HEK293T (cell line): ENCODE measurements around the gene FAM222A.

ENCODE experiments used
- CTCF ChIA-PET: fragments of 350-600 bp; formaldehyde crosslinking; extraction: SDS; loops from one replicate; lab custom pipeline; 2021; ENCODE audit warnings: antibody characterized with exemption, inconsistent platforms; lab: Yijun Ruan, JAX
- POLR2A ChIA-PET: fragments of 350-600 bp; formaldehyde crosslinking; extraction: SDS; loops from one replicate; lab custom pipeline; 2020; ENCODE audit warnings: antibody characterized with exemption, inconsistent platforms; lab: Yijun Ruan, JAX
- DNase-seq: peaks from one replicate; pipeline ENCODE4 v3.0.0; 2012; ENCODE audit warnings: mixed read lengths; ENCODE audit errors: extremely low spot score
- ARNT ChIP-seq: fragments of 450-650 bp; IDR thresholded peaks from 2 replicates; pipeline ENCODE4 v1.6.1; 2017; ENCODE audit warnings: mild to moderate bottlenecking
- BHLHE40 ChIP-seq: fragments of 450-650 bp; IDR thresholded peaks from 2 replicates; pipeline ENCODE4 v1.6.1; 2016; ENCODE audit warnings: mild to moderate bottlenecking, moderate library complexity, borderline replicate concordance
- CTBP1 ChIP-seq: fragments of 450-650 bp; IDR thresholded peaks from 2 replicates; pipeline ENCODE4 v1.6.1; 2016; ENCODE audit warnings: borderline replicate concordance
- ELF4 ChIP-seq: fragments of 450-650 bp; IDR thresholded peaks from 2 replicates; pipeline ENCODE4 v1.6.1; 2017; ENCODE audit warnings: antibody characterized with exemption
- FOXA1 ChIP-seq: fragments of 450-650 bp; IDR thresholded peaks from 2 replicates; pipeline ENCODE4 v1.6.1; 2016; ENCODE audit warnings: mild to moderate bottlenecking
- FOXK2 ChIP-seq: fragments of 450-650 bp; IDR thresholded peaks from 2 replicates; pipeline ENCODE4 v1.6.1; 2016; ENCODE audit warnings: mild to moderate bottlenecking
- FOXM1 ChIP-seq: fragments of 450-650 bp; IDR thresholded peaks from 2 replicates; pipeline ENCODE4 v1.6.1; 2017; ENCODE audit warnings: mild to moderate bottlenecking, borderline replicate concordance
- HDGF ChIP-seq: fragments of 450-650 bp; IDR thresholded peaks from 2 replicates; pipeline ENCODE4 v1.6.1; 2017; ENCODE audit warnings: antibody characterized with exemption, borderline replicate concordance
- L3MBTL2 ChIP-seq: fragments of 450-650 bp; conservative IDR thresholded peaks from 2 replicates; pipeline ENCODE4 v1.6.1; 2016; ENCODE audit warnings: mild to moderate bottlenecking
- LEF1 ChIP-seq: fragments of 450-650 bp; IDR thresholded peaks from 2 replicates; pipeline ENCODE4 v1.6.1; 2017; ENCODE audit warnings: mild to moderate bottlenecking, borderline replicate concordance
- NFRKB ChIP-seq: fragments of 450-650 bp; IDR thresholded peaks from 2 replicates; pipeline ENCODE4 v1.6.1; 2016; ENCODE audit warnings: mild to moderate bottlenecking, moderate library complexity
- SP1 ChIP-seq: fragments of 450-650 bp; IDR thresholded peaks from 2 replicates; pipeline ENCODE4 v1.6.1; 2017
- SUZ12 ChIP-seq: fragments of 450-650 bp; IDR thresholded peaks from 2 replicates; pipeline ENCODE4 v1.6.1; 2016; ENCODE audit warnings: mild to moderate bottlenecking
- TARDBP ChIP-seq: fragments of 450-650 bp; IDR thresholded peaks from 2 replicates; pipeline ENCODE4 v1.6.1; 2016
- ZNF384 ChIP-seq: fragments of 450-650 bp; IDR thresholded peaks from 2 replicates; pipeline ENCODE4 v1.6.1; 2016
- TF ChIP-seq, protein P1 (sequence below): fragments of 450-650 bp; IDR thresholded peaks from 2 replicates; pipeline ENCODE4 v1.6.1; 2016

The FAM222A gene

DNA sequence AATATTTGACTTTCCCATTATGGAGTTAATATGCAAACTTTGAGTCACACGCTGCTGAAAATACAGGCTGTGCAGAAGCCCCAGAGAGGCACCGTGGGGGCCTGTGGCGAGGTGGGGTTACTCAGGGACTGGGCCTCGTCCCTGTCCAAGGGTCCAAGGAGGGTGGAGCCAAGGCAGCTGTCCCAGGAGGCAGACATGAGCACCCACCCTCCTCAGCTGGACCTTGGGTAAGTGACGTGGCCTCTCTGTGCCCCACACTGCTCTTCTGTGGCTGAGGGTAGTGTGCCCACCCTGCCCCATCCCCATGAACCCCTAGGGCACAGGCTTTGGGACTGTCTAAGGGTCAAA is 39.4 kb downstream of the FAM222A start:
- ChIA-PET CTCF (no interaction called here), POLR2A (no interaction called here)
- no peak for TF ChIP-seq TARDBP
- no peak for TF ChIP-seq ELF4
- TF ChIP-seq SP1, result no peak
- no peak for TF ChIP-seq LEF1
- TF ChIP-seq ARNT, result no peak
- no peak for TF ChIP-seq HDGF
- no peak for TF ChIP-seq L3MBTL2
- TF ChIP-seq ZNF384, result no peak
- DNase-seq, result no peak

DNA sequence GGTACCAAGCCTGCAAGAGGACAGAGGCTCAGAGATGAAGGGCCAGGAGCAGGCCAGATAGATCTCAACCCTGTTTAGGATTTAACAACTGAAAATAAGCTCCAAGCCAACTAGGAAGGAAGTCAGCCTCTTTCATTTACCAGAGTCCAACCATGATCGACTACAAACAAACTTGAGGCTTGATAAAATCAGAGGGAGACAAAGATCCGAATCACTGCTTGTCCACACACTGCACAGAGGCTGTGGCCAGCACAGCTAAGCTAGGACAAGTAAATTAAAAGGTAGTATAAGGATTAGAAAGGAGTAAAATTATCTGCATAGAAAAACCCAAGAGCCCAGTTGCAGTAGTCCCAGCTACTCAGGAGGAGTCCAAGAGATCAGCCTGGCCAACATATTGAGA is 40.3 kb downstream of the FAM222A start:
- no peak for DNase-seq
- TF ChIP-seq FOXA1 (no peak), FOXK2 (no peak), NFRKB (no peak), SUZ12 (no peak)
- ChIA-PET POLR2A (no interaction called here), CTCF (interaction anchor here (0.5 to 1.0 kb wide), 2 partner anchors 20 to 71 kb away, joined by 4 to 6 read pairs; no protein-coding TSS in a partner anchor)

DNA sequence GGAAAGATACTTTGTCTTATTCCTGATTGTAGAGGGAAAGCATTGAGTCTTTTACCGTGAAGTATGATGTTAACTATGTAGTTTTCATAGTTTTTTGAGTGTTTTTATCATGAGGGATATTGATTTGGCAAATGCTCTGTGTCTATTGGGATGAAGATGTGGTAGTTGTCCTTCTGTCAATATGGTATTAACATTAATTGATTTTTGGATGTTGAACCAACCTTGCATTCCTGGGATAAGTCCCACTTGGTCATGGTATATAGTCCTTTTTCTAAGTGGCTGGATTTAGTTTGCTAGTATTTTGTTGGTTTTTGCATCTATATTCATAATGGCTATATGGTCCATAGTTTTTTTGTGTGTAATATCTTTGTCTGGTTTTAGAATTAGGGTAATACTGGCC is 42.8 kb downstream of the FAM222A start:
- no peak for DNase-seq
- no peak for TF ChIP-seq SUZ12
- TF ChIP-seq NFRKB, result no peak
- no peak for TF ChIP-seq CTBP1
- no peak for TF ChIP-seq HDGF
- TF ChIP-seq FOXA1, result no peak
- no peak for TF ChIP-seq L3MBTL2
- TF ChIP-seq LEF1, result no peak
- ChIA-PET POLR2A (no interaction called here), CTCF (no interaction called here)

DNA sequence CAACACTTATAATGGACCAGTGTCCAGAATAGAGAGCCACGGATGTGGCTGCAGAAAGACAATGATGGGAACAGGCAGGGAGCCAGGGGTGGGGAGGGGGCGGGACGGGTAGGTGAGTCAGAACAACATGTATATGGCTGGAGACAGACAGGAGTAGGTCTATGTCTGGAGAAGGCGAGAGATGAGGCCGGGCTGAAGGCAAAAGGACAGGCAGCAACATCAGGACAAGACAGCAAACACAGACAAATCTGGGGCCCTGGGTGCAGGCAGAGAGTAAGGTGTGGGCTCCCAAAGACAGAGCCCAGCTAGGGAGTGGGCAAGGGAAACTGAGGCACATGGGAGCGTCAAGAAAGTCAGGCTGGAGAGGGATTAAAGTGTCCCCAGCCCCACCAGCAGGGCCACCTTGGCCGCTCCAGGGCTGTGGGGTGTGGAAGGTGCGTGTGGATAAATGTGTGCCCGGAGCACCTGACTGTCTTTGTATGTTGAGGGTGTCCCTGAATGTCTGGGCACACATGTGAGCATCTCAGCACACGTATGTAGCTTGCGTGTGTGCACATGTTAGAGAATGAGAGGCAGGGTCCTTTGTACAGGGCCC is 44.1 kb downstream of the FAM222A start:
- POLR2A ChIA-PET, result no interaction called here
- no peak for DNase-seq
- CTCF ChIA-PET, result no interaction called here
- TF ChIP-seq ZNF384 (no peak), ELF4 (no peak)

DNA sequence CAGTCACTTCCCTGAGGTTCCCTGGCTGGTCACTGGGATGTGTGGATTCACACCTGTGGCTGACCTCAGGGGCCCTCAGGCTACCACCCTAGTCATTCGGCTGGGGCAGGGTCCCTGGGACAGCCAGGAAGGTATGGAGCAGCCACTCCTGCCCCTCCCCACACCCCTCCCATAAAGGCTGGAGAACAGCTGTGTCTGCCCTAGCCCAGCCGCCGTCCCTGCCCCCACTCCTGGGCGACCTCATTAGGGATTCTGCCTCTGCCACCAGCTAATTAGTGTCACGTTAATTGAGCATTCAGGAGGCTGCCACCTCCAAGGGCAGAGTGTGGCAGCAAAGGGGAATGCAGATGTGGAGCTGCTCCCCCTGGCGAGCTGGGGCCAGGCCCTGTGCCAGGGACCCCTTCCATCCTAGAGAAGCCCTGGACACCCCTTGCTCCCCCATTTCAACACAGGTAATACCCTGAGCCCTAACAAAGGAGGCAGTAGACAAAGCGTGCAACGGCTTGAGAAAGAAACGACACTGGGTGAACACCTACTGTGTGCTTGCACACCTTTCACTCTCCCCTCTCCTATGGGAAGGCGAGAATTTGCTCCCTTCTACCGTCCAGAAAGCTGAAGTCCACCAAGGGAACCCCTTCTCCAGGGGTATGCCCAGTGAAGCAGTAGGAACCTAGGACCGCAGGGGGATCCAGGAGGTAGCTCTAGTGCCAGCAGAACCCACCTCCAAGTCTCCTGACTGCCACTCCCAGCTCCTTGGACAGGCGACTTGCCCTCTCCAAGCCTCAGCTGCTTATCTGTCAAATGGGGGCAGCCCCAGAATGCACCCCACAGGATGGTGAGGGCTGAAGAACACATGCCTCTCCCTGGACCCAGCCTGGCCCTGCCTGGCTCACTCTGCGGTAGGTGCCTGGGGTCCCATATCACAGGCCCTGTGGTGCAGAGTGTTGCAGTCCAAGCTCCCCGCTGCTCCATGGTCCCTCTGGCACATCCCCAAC is 45.1 kb downstream of the FAM222A start:
- ChIA-PET CTCF (no interaction called here), POLR2A (no interaction called here)
- TF ChIP-seq L3MBTL2 (no peak), NFRKB (no peak), LEF1 (no peak), CTBP1 (no peak)
- DNase-seq, result no peak

DNA sequence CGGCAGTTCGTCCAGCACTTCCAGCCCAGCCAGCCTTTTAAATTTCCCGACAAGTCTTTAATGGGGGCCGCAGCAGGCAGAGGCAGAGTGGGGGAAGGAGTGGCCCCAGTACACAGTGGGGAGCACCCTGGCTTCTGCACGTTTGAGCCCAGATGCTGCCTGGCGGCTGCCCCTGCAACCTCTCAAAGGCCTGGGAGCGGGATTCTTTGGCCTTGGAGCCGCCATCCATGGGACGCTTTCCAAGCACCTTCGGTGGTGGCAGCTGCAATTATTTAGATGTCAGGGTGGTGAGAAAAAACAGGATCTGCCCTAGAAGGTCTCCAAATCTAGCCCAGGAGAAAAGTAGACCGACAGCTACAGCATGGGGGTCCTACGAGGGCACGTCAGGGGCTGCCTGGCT is 46.0 kb downstream of the FAM222A start:
- ChIA-PET CTCF (no interaction called here), POLR2A (no interaction called here)
- TF ChIP-seq L3MBTL2, result no peak
- TF ChIP-seq, protein P1, sequence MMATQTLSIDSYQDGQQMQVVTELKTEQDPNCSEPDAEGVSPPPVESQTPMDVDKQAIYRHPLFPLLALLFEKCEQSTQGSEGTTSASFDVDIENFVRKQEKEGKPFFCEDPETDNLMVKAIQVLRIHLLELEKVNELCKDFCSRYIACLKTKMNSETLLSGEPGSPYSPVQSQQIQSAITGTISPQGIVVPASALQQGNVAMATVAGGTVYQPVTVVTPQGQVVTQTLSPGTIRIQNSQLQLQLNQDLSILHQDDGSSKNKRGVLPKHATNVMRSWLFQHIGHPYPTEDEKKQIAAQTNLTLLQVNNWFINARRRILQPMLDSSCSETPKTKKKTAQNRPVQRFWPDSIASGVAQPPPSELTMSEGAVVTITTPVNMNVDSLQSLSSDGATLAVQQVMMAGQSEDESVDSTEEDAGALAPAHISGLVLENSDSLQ, result no peak
- TF ChIP-seq FOXM1, result no peak
- TF ChIP-seq SP1, result no peak
- TF ChIP-seq TARDBP, result no peak
- TF ChIP-seq ZNF384, result no peak
- TF ChIP-seq BHLHE40, result no peak
- no peak for TF ChIP-seq CTBP1
- DNase-seq, result no peak

DNA sequence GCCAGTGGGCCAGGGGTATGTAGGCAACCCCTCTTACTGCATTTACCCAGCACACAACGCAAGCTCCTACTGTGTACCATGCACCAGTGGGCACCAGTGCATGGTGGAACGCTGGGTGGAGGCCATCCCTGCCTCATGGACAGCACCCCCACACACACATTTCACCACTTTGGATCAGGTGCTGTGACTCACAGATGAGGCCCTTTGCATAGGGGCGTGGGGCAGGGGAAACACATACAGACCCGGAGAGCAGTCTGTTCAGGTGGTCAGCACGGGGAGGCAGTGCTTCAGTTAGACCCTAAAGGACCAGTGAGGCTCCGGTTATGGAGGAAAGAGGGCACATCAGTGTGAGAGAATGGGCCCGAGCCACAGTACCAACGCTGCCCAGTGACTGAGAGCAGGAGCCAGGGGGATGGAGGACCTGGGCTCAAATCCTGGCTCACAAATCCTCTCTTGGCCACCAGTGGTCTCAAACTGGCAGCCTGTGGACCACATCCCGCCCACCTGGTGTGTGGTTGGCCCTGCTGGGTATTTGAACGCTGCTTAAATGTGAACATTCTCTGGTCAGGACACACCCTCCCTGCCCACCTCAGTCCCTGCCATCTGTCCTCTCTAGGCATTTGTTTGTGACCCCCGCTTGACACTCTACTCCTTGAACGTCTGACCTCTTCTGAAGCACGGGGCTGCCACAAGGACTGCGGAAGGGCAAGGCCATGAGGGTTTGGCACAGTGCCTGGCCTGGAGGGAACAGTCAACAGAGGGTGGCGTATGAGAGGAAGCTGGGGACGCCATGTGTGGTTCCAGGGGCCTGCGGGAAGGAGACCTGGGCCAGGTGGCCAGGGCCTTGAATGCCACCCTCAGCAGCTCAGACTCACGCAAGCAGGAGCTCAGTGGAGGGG is 46.7 kb downstream of the FAM222A start:
- ChIA-PET CTCF (no interaction called here), POLR2A (interaction anchor here (1.3 kb wide), 1 partner anchor 13 kb away, joined by 4 read pairs; no protein-coding TSS in a partner anchor)
- TF ChIP-seq SUZ12 (no peak), LEF1 (no peak), ARNT (no peak), TARDBP (no peak), L3MBTL2 (no peak)
- TF ChIP-seq, protein P1, result no peak
- DNase-seq, result no peak
